Neuronal stem cell (in vitro differentiated cells): ENCODE measurements around the gene ABCA7.

ENCODE experiments used
- DNase-seq: peaks from one replicate; pipeline ENCODE4 v3.0.0-alpha.2; 2013; ENCODE audit warnings: low spot score
- H2AFZ ChIP-seq: one replicate; pipeline ENCODE4 v1.6.1; 2013; ENCODE audit warnings: mild to moderate bottlenecking, low read length, inconsistent platforms
- H2AK5ac ChIP-seq: 2 replicates; pipeline ENCODE4 v1.6.1; 2013; ENCODE audit warnings: low read depth, mild to moderate bottlenecking, inconsistent platforms, low read length, moderate library complexity, mixed read lengths
- H2BK120ac ChIP-seq: 2 replicates; pipeline ENCODE4 v1.6.1; 2013; ENCODE audit warnings: low read depth, mild to moderate bottlenecking, inconsistent platforms, low read length, moderate library complexity, mixed read lengths
- H2BK12ac ChIP-seq: one replicate; pipeline ENCODE4 v1.6.1; 2013; ENCODE audit warnings: low read length, inconsistent platforms
- H2BK15ac ChIP-seq: 2 replicates; pipeline ENCODE4 v1.6.1; 2013; ENCODE audit warnings: mild to moderate bottlenecking, low read length, inconsistent platforms, mixed read lengths
- H2BK5ac ChIP-seq: one replicate; pipeline ENCODE4 v1.6.1; 2013; ENCODE audit warnings: inconsistent platforms, mild to moderate bottlenecking, low read length, moderate library complexity
- H3K14ac ChIP-seq: one replicate; pipeline ENCODE4 v1.6.1; 2013; ENCODE audit warnings: low read length, inconsistent platforms
- H3K18ac ChIP-seq: 2 replicates; pipeline ENCODE4 v1.6.1; 2013; ENCODE audit warnings: low read length, inconsistent platforms
- H3K23ac ChIP-seq: 2 replicates; pipeline ENCODE4 v1.6.1; 2013; ENCODE audit warnings: low read depth, mild to moderate bottlenecking, mixed read lengths, low read length, inconsistent platforms; ENCODE audit not compliant: poor library complexity
- H3K27ac ChIP-seq: replicated peaks from 3 replicates; pipeline ENCODE4 v1.5.1; 2013; ENCODE audit warnings: low read length, inconsistent platforms
- H3K27me3 ChIP-seq, 3 experiments: 2 replicates each; pipeline ENCODE4 v1.6.1; 2013; ENCODE audit warnings: low read length in 3 of 3, mild to moderate bottlenecking in 2 of 3, inconsistent platforms in 1 of 3, low read depth in 1 of 3, mixed read lengths in 1 of 3, moderate library complexity in 1 of 3; ENCODE audit not compliant: control insufficient read depth in 3 of 3, insufficient read depth in 3 of 3
- H3K36me3 ChIP-seq, 2 donors: replicated peaks in 1 of 2; 2 replicates each; pipeline ENCODE4 v1.6.1; 2013; ENCODE audit warnings: low read length in 2 of 2; ENCODE audit not compliant: control insufficient read depth in 2 of 2, insufficient read depth in 2 of 2
- H3K4ac ChIP-seq: 2 replicates; pipeline ENCODE4 v1.6.1; 2013; ENCODE audit warnings: inconsistent platforms, mild to moderate bottlenecking, low read length, moderate library complexity
- H3K4me1 ChIP-seq, 2 donors: 1 replicate in 1 of 2; 2 replicates in 1 of 2; pipeline ENCODE4 v1.6.1; 2013; ENCODE audit warnings: low read length in 2 of 2, low read depth in 1 of 2; ENCODE audit not compliant: control insufficient read depth in 2 of 2, insufficient read depth in 1 of 2
- H3K4me2 ChIP-seq: one replicate; pipeline ENCODE4 v1.6.1; 2013; ENCODE audit warnings: mild to moderate bottlenecking, low read length, inconsistent platforms; ENCODE audit not compliant: insufficient read depth, poor library complexity, severe bottlenecking
- H3K4me3 ChIP-seq, 2 donors: 2 replicates each; pipeline ENCODE4 v1.5.1; 2013; ENCODE audit warnings: low read length in 2 of 2, mild to moderate bottlenecking in 2 of 2, inconsistent platforms in 1 of 2, moderate library complexity in 1 of 2
- H3K79me1 ChIP-seq: one replicate; pipeline ENCODE4 v1.6.1; 2013; ENCODE audit warnings: low read depth, mild to moderate bottlenecking, inconsistent platforms, low read length, moderate library complexity
- H3K9ac ChIP-seq: one replicate; pipeline ENCODE4 v1.6.1; 2013; ENCODE audit warnings: mild to moderate bottlenecking, low read depth, low read length, inconsistent platforms; ENCODE audit not compliant: poor library complexity
- H3K9me3 ChIP-seq, 2 donors: replicated peaks in 1 of 2; 2 replicates each; pipeline versions ENCODE3 to v1.6.1; 2013; ENCODE audit warnings: low read length in 2 of 2, mild to moderate bottlenecking in 2 of 2, inconsistent platforms in 1 of 2, low read depth in 1 of 2, mixed read lengths in 1 of 2, moderate library complexity in 1 of 2; ENCODE audit not compliant: control insufficient read depth in 2 of 2, insufficient read depth in 1 of 2
- H4K8ac ChIP-seq: one replicate; pipeline ENCODE4 v1.6.1; 2013; ENCODE audit warnings: low read depth, mild to moderate bottlenecking, inconsistent platforms, low read length, moderate library complexity
- H4K91ac ChIP-seq: one replicate; pipeline ENCODE4 v1.6.1; 2013; ENCODE audit warnings: low read length, low read depth, mild to moderate bottlenecking, inconsistent platforms; ENCODE audit not compliant: poor library complexity
- WGBS, 2 donors: extraction: QIAGEN DNeasy Blood & Tissue Kit; methylation state at CpG; one replicate each; pipeline ENCODE4 v1.1.7; 2013; ENCODE audit warnings: missing lambda C conversion rate in 2 of 2, mixed read lengths in 1 of 2; ENCODE audit not compliant: insufficient read length in 2 of 2, insufficient replicate concordance in 1 of 2; ENCODE audit errors: extremely low coverage in 2 of 2; 5-methylcytosine and 5-hydroxymethylcytosine counted together

ABCA7 gene

DNA sequence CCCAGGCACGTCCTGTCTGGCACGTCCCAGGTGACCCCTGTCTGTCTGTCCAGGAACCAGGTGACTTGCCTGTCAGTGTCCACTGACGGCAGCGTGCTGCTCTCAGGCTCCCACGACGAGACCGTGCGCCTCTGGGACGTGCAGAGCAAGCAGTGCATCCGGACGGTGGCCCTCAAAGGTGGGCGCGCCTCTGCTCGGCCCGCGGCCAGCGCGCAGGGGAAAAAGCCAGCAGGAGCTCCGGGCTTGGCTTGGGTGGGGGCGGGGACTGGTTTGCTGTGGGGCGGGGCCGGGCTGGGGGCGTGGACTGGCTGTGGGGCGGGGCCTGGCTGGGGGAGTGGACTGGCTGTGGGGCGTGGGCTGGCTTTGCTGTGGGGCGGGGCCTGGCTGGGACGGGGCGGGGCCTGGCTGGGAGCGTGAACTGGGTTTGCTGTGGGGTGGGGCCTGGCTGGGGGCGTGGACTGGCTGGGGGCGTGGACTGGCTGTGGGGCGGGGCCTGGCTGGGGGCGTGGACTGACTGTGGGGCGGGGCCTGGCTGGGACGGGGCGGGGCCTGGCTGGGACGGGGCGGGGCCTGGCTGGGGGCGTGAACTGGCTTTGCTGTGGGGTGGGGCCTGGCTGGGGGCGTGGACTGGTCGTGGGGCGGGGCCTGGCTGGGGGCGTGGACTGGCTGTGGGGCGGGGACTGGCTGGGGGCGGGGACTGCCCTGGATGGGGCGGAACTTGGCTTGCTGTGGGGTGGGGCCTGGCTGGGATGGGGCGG lies 48.6 kb upstream of the ABCA7 start:
- Histone ChIP-seq H2AK5ac (no peak overlapping the region), H3K79me1 (peaks cover 6% of the 10 kb centered on the region), H2BK12ac (no peak overlapping the region), H3K4ac (no peak overlapping the region), H4K8ac (no peak overlapping the region), H3K36me3 (peaks cover 27 to 67% of the 10 kb centered on the region in 2 donors), H3K14ac (peak overlapping the region; percentile 71), H3K4me1 (peaks cover 3 to 4% of the 10 kb centered on the region in 2 donors), H3K27ac (no peak overlapping the region), H3K9me3 (no peaks in the 10 kb centered on the region), H3K23ac (no peak overlapping the region), H2AFZ (no peak overlapping the region), H3K4me3 (no peak overlapping the region), H2BK15ac (no peak overlapping the region), H2BK5ac (no peak overlapping the region), H4K91ac (peak overlapping the region; percentile 85), H2BK120ac (no peak overlapping the region), H3K18ac (no peak overlapping the region), H3K9ac (no peak overlapping the region), H3K4me2 (no peak overlapping the region), H3K27me3 (peaks cover 0 to 5% (median 0%) of the 10 kb centered on the region in 3 experiments)
- DNase-seq: no peak
- no CpG with 5 or more reads among the region's 47 CpGs for WGBS, 2 donors

DNA sequence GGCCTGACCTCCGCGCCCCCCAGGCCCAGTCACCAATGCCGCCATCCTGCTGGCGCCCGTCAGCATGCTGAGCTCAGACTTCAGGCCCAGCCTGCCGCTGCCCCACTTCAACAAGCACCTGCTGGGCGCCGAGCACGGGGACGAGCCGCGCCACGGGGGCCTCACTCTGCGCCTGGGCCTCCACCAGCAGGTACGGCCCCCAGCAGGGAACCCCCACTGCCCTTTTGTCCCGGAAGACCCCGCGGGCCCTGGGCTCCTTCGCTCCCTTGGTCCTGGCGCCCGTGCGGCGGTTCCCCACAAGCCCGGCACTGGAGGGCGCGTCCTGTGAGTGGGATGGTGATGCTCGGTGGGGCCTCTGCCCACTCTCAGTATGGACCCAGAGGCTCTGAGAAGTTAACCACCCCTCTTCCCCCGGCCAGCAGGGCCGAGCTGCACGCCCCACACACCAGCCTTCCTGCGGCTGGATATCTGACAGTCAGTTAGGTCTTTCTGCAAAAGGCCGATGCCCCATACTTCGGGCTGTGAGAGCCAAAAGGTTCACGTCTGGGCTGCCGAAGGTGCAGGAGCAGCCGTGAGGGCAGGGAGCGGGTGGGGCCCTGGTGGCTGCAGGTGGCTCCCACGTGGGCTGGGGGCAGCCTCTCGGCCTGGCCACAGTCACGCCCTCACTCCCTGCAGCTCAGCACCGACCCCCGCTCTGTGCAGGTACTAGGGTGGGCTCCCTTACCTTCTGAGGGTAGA lies 47.8 kb upstream of the ABCA7 start:
- Histone ChIP-seq H3K9ac (no peak overlapping the region), H3K4me2 (no peak overlapping the region), H2AFZ (no peak overlapping the region), H2BK12ac (peak overlapping the region; percentile 10), H3K36me3 (peaks cover 21 to 60% of the 10 kb centered on the region in 2 donors), H3K4ac (no peak overlapping the region), H2AK5ac (no peak overlapping the region), H3K79me1 (peaks cover 6% of the 10 kb centered on the region), H3K4me3 (no peak overlapping the region), H3K14ac (peak overlapping the region; percentile 38), H3K4me1 (peaks cover 3 to 6% of the 10 kb centered on the region in 2 donors), H3K23ac (peak overlapping the region; percentile 31), H2BK15ac (no peak overlapping the region), H3K9me3 (no peaks in the 10 kb centered on the region), H3K27me3 (peaks cover 0 to 10% (median 0%) of the 10 kb centered on the region in 3 experiments), H3K18ac (no peak overlapping the region), H4K91ac (no peak overlapping the region), H4K8ac (no peak overlapping the region), H2BK120ac (no peak overlapping the region), H3K27ac (no peak overlapping the region), H2BK5ac (no peak overlapping the region)
- no peak for DNase-seq
- no CpG with 5 or more reads among the region's 42 CpGs for WGBS, 2 donors

DNA sequence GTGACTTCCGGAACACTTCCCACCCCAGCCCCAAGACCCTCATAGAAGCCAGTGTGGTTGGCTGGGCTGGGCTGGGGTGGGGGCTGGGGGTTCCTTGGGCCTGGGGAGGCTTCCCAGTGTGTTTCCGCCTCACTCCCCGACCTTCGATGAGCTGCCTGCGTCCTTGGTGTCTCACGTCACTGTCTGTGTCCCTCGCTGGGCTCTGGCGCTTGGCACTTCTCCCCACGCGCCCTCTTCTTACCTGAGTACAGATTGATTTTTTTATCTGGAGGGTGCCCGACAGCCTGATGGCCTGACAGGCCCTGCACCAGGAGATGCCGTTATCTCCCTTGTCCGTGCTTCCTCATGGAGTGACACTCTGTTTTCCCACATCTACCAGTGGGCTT lies 47.2 kb upstream of the ABCA7 start:
- H4K8ac ChIP-seq: no peak overlapping the region
- H3K14ac ChIP-seq: peak overlapping the region; percentile 38
- DNase-seq: no peak
- no peak overlapping the region for H3K4me3 ChIP-seq
- H3K23ac ChIP-seq: no peak overlapping the region
- no peak overlapping the region for H2AFZ ChIP-seq
- H3K27ac ChIP-seq: no peak overlapping the region
- H3K4me2 ChIP-seq: no peak overlapping the region
- no peak overlapping the region for H2BK15ac ChIP-seq
- H3K36me3 ChIP-seq: peaks cover 18 to 55% of the 10 kb centered on the region in 2 donors
- H3K4ac ChIP-seq: no peak overlapping the region
- H2AK5ac ChIP-seq: no peak overlapping the region
- H3K79me1 ChIP-seq: peaks cover 6% of the 10 kb centered on the region
- no CpG with 5 or more reads among the region's 13 CpGs for WGBS, 2 donors
- H3K18ac ChIP-seq: no peak overlapping the region
- H2BK120ac ChIP-seq: no peak overlapping the region
- no peaks in the 10 kb centered on the region for H3K9me3 ChIP-seq
- peaks cover 0 to 16% (median 0%) of the 10 kb centered on the region in 3 experiments for H3K27me3 ChIP-seq
- no peak overlapping the region for H4K91ac ChIP-seq
- peak overlapping the region; percentile 53 for H3K9ac ChIP-seq
- no peak overlapping the region for H2BK12ac ChIP-seq
- no peak overlapping the region for H2BK5ac ChIP-seq
- H3K4me1 ChIP-seq: peaks cover 3 to 6% of the 10 kb centered on the region in 2 donors

DNA sequence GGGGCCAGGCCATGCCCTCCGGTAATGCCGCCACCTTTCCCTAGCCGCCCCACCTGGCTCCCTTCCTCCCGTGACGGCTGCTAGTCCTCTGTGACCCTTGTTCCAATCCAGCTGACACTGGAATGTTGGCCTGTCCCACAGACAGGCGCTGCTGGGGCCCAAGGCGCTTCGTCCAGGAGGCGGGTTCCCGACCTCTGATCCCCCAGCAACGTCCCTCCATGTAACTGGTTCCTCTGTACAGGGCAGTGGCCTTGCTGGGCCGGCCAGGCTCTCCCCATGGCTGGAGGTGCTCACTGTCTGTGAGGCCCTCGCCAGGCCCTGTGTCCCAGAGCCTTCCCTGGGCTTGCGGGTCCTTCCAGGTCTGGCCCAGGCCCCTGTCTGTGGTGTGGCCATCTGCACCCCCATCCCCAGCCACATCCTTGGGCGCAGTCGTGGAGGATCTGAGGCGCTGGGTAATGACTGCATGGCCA lies 46.5 kb upstream of the ABCA7 start:
- peak overlapping the region; percentile 60 for H3K9ac ChIP-seq
- peaks cover 3 to 6% of the 10 kb centered on the region in 2 donors for H3K4me1 ChIP-seq
- no peak overlapping the region for H3K4me2 ChIP-seq
- H2AFZ ChIP-seq: no peak overlapping the region
- no peak overlapping the region for H2BK12ac ChIP-seq
- no CpG with 5 or more reads among the region's 17 CpGs for WGBS, 2 donors
- H3K4me3 ChIP-seq: no peak overlapping the region
- H2BK120ac ChIP-seq: no peak overlapping the region
- no peak overlapping the region for H4K91ac ChIP-seq
- peak overlapping the region; percentile 43 for H3K23ac ChIP-seq
- H3K9me3 ChIP-seq: no peaks in the 10 kb centered on the region
- peaks cover 0 to 23% (median 2%) of the 10 kb centered on the region in 3 experiments for H3K27me3 ChIP-seq
- peaks cover 14 to 49% of the 10 kb centered on the region in 2 donors for H3K36me3 ChIP-seq
- H2BK15ac ChIP-seq: no peak overlapping the region
- peak overlapping the region; percentile 64 for H3K18ac ChIP-seq
- H3K79me1 ChIP-seq: peaks cover 6% of the 10 kb centered on the region
- no peak for DNase-seq
- no peak overlapping the region for H3K27ac ChIP-seq
- no peak overlapping the region for H3K4ac ChIP-seq
- peak overlapping the region; percentile 39 for H2BK5ac ChIP-seq
- no peak overlapping the region for H4K8ac ChIP-seq
- H3K14ac ChIP-seq: peak overlapping the region; percentile 56
- peak overlapping the region; percentile 56 for H2AK5ac ChIP-seq
